ENCODE measurements around the gene MEIKIN.

DNA sequence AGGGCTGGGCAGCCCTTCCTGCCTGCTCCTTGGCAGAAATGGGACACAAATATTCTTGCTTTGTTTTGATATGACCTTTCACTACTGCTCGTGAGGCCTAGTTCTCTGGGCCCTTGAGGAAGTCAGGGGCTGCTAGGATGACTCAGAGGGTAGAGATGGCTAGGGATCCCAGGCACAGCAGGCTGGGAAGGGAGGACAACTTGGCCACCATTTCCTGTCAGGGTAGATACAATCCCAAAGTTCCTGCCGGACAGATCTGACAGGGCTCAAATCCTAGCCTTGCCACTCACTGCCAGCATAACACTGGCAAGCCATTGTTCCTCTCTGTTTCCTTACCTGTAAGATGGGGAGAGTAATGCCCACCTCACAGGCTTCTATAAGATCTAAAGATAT lies 31.7 kb upstream of the MEIKIN start:
- TF ChIP-seq EP300 (IDR thresholded peaks at IDR 0.05), result no peak
- TF ChIP-seq, protein P1, sequence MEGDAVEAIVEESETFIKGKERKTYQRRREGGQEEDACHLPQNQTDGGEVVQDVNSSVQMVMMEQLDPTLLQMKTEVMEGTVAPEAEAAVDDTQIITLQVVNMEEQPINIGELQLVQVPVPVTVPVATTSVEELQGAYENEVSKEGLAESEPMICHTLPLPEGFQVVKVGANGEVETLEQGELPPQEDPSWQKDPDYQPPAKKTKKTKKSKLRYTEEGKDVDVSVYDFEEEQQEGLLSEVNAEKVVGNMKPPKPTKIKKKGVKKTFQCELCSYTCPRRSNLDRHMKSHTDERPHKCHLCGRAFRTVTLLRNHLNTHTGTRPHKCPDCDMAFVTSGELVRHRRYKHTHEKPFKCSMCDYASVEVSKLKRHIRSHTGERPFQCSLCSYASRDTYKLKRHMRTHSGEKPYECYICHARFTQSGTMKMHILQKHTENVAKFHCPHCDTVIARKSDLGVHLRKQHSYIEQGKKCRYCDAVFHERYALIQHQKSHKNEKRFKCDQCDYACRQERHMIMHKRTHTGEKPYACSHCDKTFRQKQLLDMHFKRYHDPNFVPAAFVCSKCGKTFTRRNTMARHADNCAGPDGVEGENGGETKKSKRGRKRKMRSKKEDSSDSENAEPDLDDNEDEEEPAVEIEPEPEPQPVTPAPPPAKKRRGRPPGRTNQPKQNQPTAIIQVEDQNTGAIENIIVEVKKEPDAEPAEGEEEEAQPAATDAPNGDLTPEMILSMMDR (IDR thresholded peaks at IDR 0.05), result no peak
- TF ChIP-seq POLR2AphosphoS5 (IDR thresholded peaks at IDR 0.05), result no peak

Data from esophagus muscularis mucosa (tissue), 4 donors.